Stimulated activated CD4-positive, alpha-beta T cell treated with anti-CD3 and anti-CD28 coated beads, Interleukin-12 subunit alpha, Interleukin-12 subunit beta, amount 100 ng/mL, for 48 hours (primary cell): ENCODE results near the gene LPAR3.
A peak's percentile ranks its signal among the peaks of the same experiment; 100 is the strongest.
"Not testable (repeated sequence)": the region's sequence is repeated elsewhere in the genome, so short reads cannot be mapped to it uniquely, and the experiment has no call there.

Experiments used
- DNase-seq, 3 donors: peaks; one replicate each; pipeline ENCODE4 v3.0.0-alpha.2; 2020; ENCODE audit warnings: low read depth in 2 of 3, low spot score in 1 of 3

Gene LPAR3

DNA sequence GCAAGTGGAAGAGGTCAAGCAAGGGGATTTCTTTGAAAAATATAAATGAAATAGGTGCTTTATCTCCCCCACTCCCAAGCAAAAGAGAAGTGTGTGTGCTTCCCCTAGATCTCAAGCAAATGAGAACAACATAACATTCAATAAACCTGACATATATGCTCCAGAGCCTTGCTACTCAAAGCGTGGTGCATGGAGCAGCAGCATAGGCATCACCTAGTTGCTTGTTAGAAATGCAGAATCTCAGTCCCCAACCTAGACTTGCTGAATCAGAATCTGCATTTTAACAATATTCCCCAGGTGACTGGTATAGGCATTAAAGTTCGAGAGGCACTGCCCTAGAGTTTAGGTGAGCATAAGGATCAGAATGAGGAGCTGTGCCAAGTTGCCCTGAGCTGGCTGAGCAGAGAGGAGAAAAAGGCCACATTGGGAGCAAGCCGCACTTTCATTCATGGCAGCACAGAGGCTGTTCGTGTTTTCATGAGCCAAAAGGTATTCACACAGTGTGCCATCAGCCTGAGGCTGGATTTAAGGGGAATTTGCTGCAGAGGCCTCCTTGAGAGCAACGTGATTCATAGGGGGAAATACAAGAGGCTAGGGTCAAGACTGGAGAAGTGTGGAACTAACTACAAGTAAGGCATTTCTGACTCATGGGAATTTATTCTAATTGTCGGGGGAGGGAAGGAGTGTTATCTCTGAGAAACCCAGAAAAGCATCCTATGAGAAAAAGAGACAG is 14.3 kb upstream of the LPAR3 start:
- DNase-seq, result no peak

DNA sequence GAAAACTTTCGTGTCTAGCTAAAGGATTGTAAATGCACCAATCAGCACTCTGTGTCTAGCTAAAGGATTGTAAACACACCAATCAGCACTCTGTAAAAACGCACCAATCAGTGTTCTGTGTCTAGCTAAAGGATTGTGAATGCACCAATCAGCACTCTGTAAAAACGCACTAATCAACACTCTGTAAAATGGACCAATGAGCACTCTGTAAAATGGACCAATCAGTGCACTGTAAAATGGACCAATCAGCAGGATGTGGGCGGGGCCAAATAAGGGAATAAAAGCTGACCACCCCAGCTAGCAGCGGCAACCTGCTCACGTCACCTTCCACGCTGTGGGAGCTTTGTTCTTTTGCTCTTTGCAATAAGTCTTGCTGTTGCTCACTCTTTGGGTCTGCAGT is 9.7 kb upstream of the LPAR3 start:
- DNase-seq, result not testable (repeated sequence)

GRCh38 chr1:84899969-84900368 is 7.0 kb upstream of the LPAR3 start:
- DNase-seq, result no peak

DNA sequence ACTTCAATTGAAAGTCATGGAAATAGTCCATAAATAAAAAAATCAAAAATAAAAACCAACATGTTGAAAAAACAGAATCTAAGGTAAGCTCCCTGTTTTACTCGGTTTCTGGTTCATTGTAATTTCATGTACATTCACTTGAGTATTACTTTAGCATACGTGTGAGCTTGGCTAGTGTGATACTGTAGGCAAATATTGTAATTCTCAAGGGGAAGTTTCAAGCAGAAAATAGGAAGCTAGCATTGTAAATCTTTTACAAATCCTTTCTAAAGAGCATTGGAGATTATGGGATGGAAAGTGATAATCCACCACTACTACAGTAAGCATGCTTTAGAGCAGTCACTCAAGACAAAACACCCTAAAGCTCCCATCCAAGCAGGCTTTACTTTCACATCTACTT is 3.3 kb upstream of the LPAR3 start:
- DNase-seq, result no peak

DNA sequence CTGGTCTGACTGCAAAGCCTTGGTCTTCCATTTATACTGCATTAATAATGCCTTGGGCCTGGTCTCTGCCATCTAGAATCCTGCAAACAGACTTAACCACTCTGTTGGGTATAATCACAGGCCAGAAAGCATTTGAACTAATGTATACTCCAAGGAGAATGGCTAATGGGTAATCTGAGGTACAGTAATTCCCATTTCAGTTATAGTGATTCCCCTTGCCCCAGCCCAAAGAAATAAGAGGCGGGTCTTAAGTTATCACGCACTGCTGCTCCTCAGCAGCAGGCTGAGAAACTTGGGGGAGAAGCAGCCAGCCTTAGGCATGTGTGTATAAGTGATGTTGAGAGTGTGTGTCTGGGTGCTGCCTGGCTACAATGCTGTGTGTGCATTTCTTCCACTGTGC is 2.4 kb downstream of the LPAR3 start:
- no peak for DNase-seq

- DNase-seq, result no peak
These were observed 3.6 kb downstream of the LPAR3 start for GRCh38 chr1:84889437-84889836.

DNA sequence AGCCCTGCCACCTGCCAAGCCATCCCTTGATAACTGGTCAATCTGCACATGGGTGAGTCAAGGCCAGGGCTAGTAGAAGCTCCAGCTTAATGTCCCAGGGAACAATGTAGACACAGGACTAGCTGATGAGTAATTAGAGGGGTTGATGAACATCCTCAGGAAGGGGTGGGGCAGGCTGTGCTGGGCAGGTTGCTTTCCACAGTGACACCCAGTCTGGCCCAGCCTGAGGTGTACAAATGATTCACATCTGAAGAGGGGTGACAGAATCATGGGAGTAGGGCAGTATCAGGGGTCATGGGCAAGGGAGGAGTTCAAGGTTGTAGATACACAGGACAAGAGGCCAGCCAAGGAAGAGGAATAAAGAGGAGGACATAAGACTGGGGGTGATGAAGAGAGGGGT is 4.3 kb downstream of the LPAR3 start:
- DNase-seq, result no peak

DNA sequence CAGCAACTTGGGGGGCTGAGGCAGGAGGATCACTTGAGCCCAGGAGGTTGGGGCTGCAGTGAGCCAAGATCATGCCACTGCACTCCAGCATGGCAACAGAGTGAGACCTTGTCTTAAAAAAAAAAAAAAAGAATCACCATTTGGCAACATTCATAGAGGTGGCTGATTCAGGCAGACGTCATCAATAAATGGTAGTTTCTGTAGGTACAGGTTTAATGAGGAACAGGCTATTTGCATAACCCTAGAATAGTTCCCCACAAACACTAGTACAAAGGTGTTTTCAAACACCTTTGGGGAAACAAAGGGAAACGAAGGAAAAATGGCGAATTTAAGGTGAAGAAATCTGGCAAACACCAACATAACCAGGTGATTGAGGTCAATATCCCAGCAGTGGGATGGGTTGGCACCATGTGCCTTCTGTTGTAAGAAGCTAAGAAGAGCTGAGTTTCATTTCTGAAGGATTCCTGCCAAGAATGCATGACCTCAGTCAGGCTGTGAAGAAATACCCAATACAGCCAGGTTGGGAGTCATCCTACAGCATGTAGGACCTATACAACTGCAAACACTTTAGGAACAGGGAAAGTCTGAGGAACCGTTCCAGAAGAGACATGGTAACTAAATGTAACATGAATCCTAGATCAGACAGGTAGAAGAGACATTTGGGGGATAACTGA is 5.6 kb downstream of the LPAR3 start:
- DNase-seq, result no peak

GRCh38 chr1:84885469-84885868 is 7.5 kb downstream of the LPAR3 start:
- DNase-seq, result no peak

GRCh38 chr1:84884671-84885389 is 8.2 kb downstream of the LPAR3 start:
- DNase-seq, result no peak

GRCh38 chr1:84883286-84883685 is 9.7 kb downstream of the LPAR3 start:
- DNase-seq, result no peak

DNA sequence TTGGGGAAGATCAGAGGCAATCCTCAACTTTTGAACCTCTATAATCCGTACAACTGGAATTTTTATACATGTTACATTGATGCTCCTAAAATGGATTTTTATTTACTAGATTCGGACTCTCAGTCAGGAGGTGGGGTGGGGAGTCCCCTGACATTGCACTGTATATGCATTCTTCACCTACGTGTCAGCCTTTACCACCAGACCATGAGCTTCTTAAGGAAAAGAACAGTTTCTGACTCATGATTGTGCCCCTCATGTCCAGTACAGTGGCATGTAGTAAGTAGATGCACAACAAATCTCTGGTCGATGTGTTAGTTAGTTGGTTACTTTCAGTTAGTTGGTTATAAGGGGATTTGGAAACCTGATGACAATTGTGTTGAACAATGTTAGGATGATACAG is 15.4 kb downstream of the LPAR3 start:
- no peak for DNase-seq

- no peak for DNase-seq
These were observed 16.7 kb downstream of the LPAR3 start for GRCh38 chr1:84876353-84876752.

GRCh38 chr1:84873366-84873765 is 19.6 kb downstream of the LPAR3 start:
- no peak for DNase-seq

DNA sequence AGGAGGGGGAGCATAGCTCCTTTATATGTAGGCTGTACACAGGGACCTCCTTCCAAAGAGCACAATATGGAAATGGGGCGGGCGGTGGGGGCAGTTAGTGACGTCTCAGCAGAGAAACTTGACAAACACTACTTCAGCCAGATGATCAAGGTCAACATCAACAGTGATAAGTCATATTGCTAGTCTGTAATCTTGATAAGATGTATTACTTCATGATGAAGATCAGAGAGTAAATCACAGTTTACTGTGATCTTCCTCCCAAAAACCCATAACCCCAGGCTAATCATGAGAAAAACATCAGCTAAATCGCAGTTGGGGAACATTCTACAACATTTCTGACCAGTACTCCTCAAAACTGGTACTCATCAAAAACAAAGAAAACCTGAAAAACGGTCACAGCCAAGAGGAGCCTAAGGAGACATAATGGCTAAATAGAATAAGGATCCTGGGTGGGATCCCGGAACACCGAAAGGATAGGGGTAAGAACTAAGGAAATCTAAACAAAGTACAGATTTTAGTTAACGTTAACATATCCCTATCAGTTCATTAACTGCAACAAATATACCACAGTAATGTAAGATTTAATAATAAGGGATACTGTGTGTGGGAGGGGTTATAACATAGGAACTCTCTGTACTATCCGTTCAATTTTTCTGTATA is 20.2 kb downstream of the LPAR3 start:
- no peak for DNase-seq

GRCh38 chr1:84871181-84871580 is 21.8 kb downstream of the LPAR3 start:
- no peak for DNase-seq

DNA sequence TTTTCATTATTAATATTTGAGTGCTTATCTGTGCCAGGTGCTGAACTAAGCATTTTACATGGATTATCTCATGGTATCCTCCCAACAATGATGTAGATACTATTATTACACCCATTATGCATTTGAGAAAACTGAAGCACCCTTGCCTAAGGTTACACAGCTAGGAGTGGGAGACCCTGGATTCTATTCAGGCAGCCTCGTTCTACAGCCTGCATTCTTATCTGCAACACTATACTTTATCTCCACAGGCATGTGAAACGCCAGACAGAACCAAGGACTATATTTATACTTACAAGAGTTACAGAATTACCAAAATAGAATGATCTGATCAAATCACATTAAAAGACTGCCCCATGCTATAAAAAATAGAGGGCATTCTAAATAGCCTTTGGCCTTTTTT is 22.4 kb downstream of the LPAR3 start:
- no peak for DNase-seq

GRCh38 chr1:84869720-84870119 is 23.3 kb downstream of the LPAR3 start:
- no peak for DNase-seq

DNA sequence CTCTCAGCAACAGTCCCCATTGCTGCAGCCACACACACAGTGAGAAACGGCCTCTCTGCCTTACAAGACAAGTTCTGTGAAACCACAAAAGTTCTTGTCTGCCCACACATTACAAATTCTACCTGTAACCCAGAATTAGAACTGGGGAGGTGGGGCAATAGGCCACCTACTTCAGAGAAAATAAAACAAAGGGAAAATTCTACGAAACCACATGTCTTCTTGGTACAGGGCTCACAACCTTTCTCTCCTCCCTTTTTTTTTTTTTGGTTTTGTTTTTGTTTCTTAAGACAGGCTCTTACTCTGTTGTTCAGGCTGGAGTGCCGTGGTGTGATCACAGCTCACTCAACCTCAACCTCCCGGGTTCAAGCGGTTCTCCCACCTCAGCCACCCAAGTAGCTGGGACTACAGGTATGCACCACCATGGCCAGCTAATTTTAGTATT is 30.2 kb downstream of the LPAR3 start:
- peak in 2 of 3 donors; percentile 24 to 43 for DNase-seq

DNA sequence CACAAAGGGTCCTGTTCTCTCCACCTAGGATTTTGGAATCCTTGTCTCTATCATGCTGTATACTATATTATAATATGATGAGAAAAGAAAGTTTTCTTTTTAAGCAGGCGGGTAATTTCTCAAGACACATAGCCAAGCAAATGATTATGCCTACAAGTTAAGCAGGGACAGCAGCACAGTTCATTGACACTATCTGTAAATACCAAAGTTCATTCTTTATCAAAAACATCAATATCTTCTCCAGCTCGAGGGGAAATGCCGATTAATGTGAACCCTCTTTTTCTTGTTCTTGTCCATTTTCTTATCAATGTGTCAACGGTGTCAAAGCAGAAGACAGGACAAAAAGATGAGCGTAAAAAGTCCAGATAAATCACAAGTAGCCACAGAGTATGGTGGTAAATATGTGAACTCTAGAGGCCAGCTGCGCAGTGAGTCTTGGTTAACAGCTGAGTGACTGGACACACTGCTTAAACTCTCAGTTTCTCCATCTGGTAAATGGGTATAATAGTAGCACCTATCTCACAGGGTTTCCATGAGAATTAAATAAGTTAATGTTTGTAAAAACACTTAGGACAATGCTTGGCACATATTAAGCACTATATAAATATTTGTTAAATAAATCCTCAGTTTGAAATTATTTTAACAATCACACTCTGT is 30.9 kb downstream of the LPAR3 start:
- no peak for DNase-seq

DNA sequence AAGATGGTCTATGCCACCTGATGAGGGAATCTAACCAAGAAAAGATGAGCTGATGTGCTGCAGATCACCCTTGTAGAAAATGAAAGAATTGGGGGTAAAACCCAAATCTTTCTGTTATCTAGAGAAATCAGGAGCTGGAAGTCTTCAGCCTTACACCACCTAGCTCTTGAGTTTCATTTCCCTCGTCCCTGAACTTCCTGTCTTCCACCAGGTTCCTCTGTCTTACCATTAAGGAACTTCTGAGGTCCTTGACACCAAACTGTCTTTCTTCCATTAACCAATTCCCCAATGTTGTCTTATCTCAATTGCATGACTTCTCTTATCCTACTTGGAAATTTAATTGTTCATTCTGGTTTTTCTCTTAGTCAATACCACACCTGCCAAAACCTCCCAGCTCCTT is 31.5 kb downstream of the LPAR3 start:
- DNase-seq, result no peak
